HepG2 (cell line): ENCODE data around the gene NFATC1. TPM values are rescaled to one million over a fixed set of nuclear protein-coding genes. Genes with fewer than 3 reads are reported as not detected.

ENCODE experiments used
- ATAC-seq: fragments of 200-7000 bp; cut with Tn5 transposase; 3 replicates; pipeline ENCODE4 v1.9.1; 2020; ENCODE audit warnings: mild to moderate bottlenecking, moderate library complexity
- BruUV-seq: library from RNA; stranded (reverse); fragments of 400-500 nt; replicated peaks from 2 replicates; lab custom pipeline; 2021; lab: Mats Ljungman, UMichigan
- CTCF ChIA-PET: fragments of 300-600 bp; formaldehyde crosslinking; extraction: SDS; loops from one replicate; lab custom pipeline; 2021; ENCODE audit warnings: low total read pairs, inconsistent platforms, low intra/inter-chr PET ratio; lab: Yijun Ruan, JAX
- POLR2A ChIA-PET: fragments of 350-600 bp; sonication (Branson Sonifier 250); formaldehyde crosslinking; loops from one replicate; lab custom pipeline; 2020; ENCODE audit warnings: antibody characterized with exemption, inconsistent platforms; lab: Yijun Ruan, JAX
- DNase-seq: peaks from one replicate; pipeline ENCODE4 v3.0.0-alpha.2; 2015; ENCODE audit warnings: low spot score
- FAIRE-seq: peaks from 3 replicates; lab custom pipeline; 2011; peaks lifted over from hg19 to GRCh38; lab: Jason Lieb, UNC
- H2AFZ ChIP-seq: one replicate; pipeline ENCODE4 v1.6.1; 2011; ENCODE audit warnings: low read length, inconsistent platforms
- H3K27ac ChIP-seq: fragments of 300-600 bp; 3 replicates; pipeline ENCODE4 v1.8.0; 2011; ENCODE audit warnings: mixed run types, mild to moderate bottlenecking, mixed read lengths, low read length, inconsistent platforms; ENCODE audit not compliant: insufficient read depth; ENCODE audit errors: extremely low read length
- H3K27me3 ChIP-seq, 2 experiments: fragments of 200-600 bp in 1 of 2; 2 replicates in 1 of 2; 3 replicates in 1 of 2; pipeline versions ENCODE4 v1.6.0 to v1.8.0; 2011; ENCODE audit warnings: low read length in 2 of 2, mild to moderate bottlenecking in 2 of 2, moderate library complexity in 2 of 2, inconsistent platforms in 1 of 2; ENCODE audit not compliant: insufficient read depth in 2 of 2, control insufficient read depth in 1 of 2
- H3K36me3 ChIP-seq, 2 experiments: fragments of 200-600 bp in 1 of 2; replicated peaks in 1 of 2; 2 replicates in 1 of 2; 3 replicates in 1 of 2; pipeline versions ENCODE4 v1.5.1 to v1.8.0; 2011; ENCODE audit warnings: low read length in 2 of 2, inconsistent platforms in 1 of 2; ENCODE audit not compliant: insufficient read depth in 2 of 2, control insufficient read depth in 1 of 2
- H3K4me1 ChIP-seq: 2 replicates; pipeline ENCODE4 v1.5.1; 2012; ENCODE audit warnings: low read length, inconsistent platforms; ENCODE audit not compliant: insufficient read depth
- H3K4me2 ChIP-seq: 2 replicates; pipeline ENCODE4 v1.6.0; 2011; ENCODE audit warnings: low read depth, low read length, inconsistent platforms
- H3K4me3 ChIP-seq, 3 experiments: fragments of 200-600 bp in 1 of 3; sonication (generic), shearing (Covaris generic) in 1 of 3; replicated peaks in 1 of 3; 2 replicates each; pipeline ENCODE4 v1.5.1; 2011 to 2016; ENCODE audit warnings: low read length in 3 of 3, inconsistent platforms in 2 of 3, low read depth in 2 of 3, mild to moderate bottlenecking in 2 of 3, control low read depth in 1 of 3, mixed read lengths in 1 of 3; ENCODE audit not compliant: insufficient read depth in 1 of 3
- H3K79me2 ChIP-seq: one replicate; pipeline ENCODE4 v1.6.1; 2011; ENCODE audit warnings: low read length, inconsistent platforms; ENCODE audit not compliant: insufficient read depth
- H3K9ac ChIP-seq: 2 replicates; pipeline ENCODE4 v1.6.0; 2011; ENCODE audit warnings: mild to moderate bottlenecking, low read depth, low read length, inconsistent platforms; ENCODE audit not compliant: insufficient read depth
- H3K9me3 ChIP-seq: 2 replicates; pipeline ENCODE4 v1.5.1; 2012; ENCODE audit warnings: mild to moderate bottlenecking, low read length
- H4K20me1 ChIP-seq: 2 replicates; pipeline ENCODE4 v1.6.0; 2011; ENCODE audit warnings: inconsistent platforms, mild to moderate bottlenecking, low read length, moderate library complexity; ENCODE audit not compliant: insufficient read depth
- ADNP ChIP-seq: sonication (generic); formaldehyde crosslinking; IDR thresholded peaks from 2 replicates; pipeline ENCODE4 v1.4.0; 2020; ENCODE audit warnings: missing genetic modification reagents
- CBX1 ChIP-seq: IDR thresholded peaks from one replicate; pipeline ENCODE4 v1.6.1; 2016; ENCODE audit warnings: antibody characterized with exemption, low read depth
- FUBP1 ChIP-seq: sonication (generic); formaldehyde crosslinking; IDR thresholded peaks from 2 replicates; pipeline ENCODE4 v1.5.1; 2020; ENCODE audit warnings: missing genetic modification reagents, mild to moderate bottlenecking, borderline replicate concordance
- HES4 ChIP-seq: sonication (generic); formaldehyde crosslinking; IDR thresholded peaks from 2 replicates; pipeline ENCODE4 v1.9.0; 2021; ENCODE audit warnings: mild to moderate bottlenecking, missing genetic modification reagents, borderline replicate concordance
- JUND ChIP-seq: sonication (generic); formaldehyde crosslinking; IDR thresholded peaks from 2 replicates; pipeline ENCODE4 v1.8.0; 2022; ENCODE audit warnings: mild to moderate bottlenecking, missing genetic modification reagents
- NFIB ChIP-seq: sonication (generic); formaldehyde crosslinking; IDR thresholded peaks from 2 replicates; pipeline ENCODE4 v1.9.0; 2021; ENCODE audit warnings: missing genetic modification reagents, mild to moderate bottlenecking, borderline replicate concordance
- PHF20 ChIP-seq: sonication (generic); formaldehyde crosslinking; IDR thresholded peaks from 2 replicates; pipeline ENCODE4 v1.5.0; 2020; ENCODE audit warnings: mild to moderate bottlenecking, missing genetic modification reagents
- REPIN1 ChIP-seq: sonication (generic); formaldehyde crosslinking; IDR thresholded peaks from 2 replicates; pipeline ENCODE4 v1.8.0; 2022; ENCODE audit warnings: missing genetic modification reagents, low read depth, mild to moderate bottlenecking, borderline replicate concordance
- TRIM24 ChIP-seq: sonication (generic); formaldehyde crosslinking; IDR thresholded peaks from 2 replicates; pipeline ENCODE4 v1.8.0; 2022; ENCODE audit warnings: mild to moderate bottlenecking, missing genetic modification reagents
- USF2 ChIP-seq, 2 experiments: sonication (generic) in 1 of 2; formaldehyde crosslinking in 1 of 2; IDR thresholded peaks; 2 replicates each; pipeline versions ENCODE4 v1.5.1 to v1.6.1; 2011 to 2020; ENCODE audit warnings: borderline replicate concordance in 1 of 2, low read depth in 1 of 2, low read length in 1 of 2, mild to moderate bottlenecking in 1 of 2, missing genetic modification reagents in 1 of 2, moderate library complexity in 1 of 2
- ZNF563 ChIP-seq: sonication (generic); formaldehyde crosslinking; IDR thresholded peaks from 2 replicates; pipeline ENCODE4 v1.8.0; 2022; ENCODE audit warnings: mild to moderate bottlenecking, moderate library complexity, missing genetic modification reagents
- ZNF781 ChIP-seq: sonication (generic); formaldehyde crosslinking; IDR thresholded peaks from 2 replicates; pipeline ENCODE4 v1.5.1; 2020; ENCODE audit warnings: borderline replicate concordance, mild to moderate bottlenecking, missing genetic modification reagents; ENCODE audit errors: not compliant biosample characterization
- WGBS: methylation state at CpG from one replicate; pipeline ENCODE4 v1.1.6; 2017; ENCODE audit warnings: low lambda C conversion rate; 5-methylcytosine and 5-hydroxymethylcytosine counted together
- in situ Hi-C: cut with HindIII; loops from 2 replicates; pipeline ENCODE4 v1.10.0; 2017; ENCODE audit warnings: low pct_unique_long_range_greater_than_20kb; ENCODE audit not compliant: extremely low pct_ligation_motif_present
- intact Hi-C: fragments of 100-400 bp; cut with micrococcal nuclease; formaldehyde crosslinking; loops from one replicate; pipeline ENCODE4 v1.10.0; 2022; ENCODE audit not compliant: unreplicated experiment
- polyA plus RNA-seq, 8 experiments: library from polyadenylated mRNA; depleted of rRNA in 3 of 8; stranded (reverse) in 7 of 8; unstranded in 1 of 8; fragments of >200 nt; fragmentation: Illumina TruSeq in 4 of 8; extraction: Trizol in 4 of 8; gene quantifications; 2 replicates each; pipeline versions ENCODE4 v1.2.1 to v1.2.3, GENCODE V29; 2011 to 2016; ENCODE audit warnings: low read depth in 4 of 8, missing spikeins in 1 of 8, mixed read lengths in 1 of 8; ENCODE audit not compliant: insufficient read depth in 1 of 8
- total RNA-seq, 5 experiments: library from RNA; depleted of rRNA; stranded (reverse); fragments of >200 nt; fragmentation: Illumina TruSeq; extraction: Trizol; gene quantifications; 2 replicates each; pipeline ENCODE4 v1.2.3, GENCODE V29; 2016; ENCODE audit warnings: low read depth in 1 of 5
- TF ChIP-seq, protein P1 (sequence below): sonication (generic); formaldehyde crosslinking; conservative IDR thresholded peaks from 2 replicates; pipeline ENCODE4 v1.8.0; 2022; ENCODE audit warnings: low read depth, missing genetic modification reagents

NFATC1 gene
- total and polyA plus RNA-seq, 2 of the 13 experiments (the other 11 are each of a cell fraction or from before 2014, with no cell fraction given), result not detected

DNA sequence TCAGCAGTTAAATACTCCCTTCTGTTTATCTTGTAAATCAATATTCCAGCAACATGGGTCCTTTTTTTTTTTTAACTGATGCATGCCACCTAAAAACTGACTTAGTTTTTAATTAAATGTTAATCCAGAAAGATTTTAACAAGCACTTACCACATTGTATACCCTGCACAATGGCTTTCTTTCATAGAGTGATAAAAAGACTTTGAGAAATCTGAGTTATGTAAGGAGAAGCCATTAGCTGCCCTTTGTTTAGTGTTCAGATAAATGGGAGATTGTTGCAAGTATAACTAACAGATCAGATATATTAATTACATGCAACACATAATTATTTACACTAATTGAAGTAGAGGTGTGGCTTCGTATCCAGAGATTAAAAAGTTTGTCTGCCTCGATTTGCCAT lies 22.7 kb upstream of the NFATC1 start:
- Histone ChIP-seq H3K79me2 (no peaks in the 10 kb centered on the region), H2AFZ (no peak overlapping the region), H3K4me1 (no peaks in the 10 kb centered on the region), H3K4me3 (no peak overlapping the region)
- 97% methylated on average over 2 of the region's 2 CpGs for WGBS
- no TSS peak for BruUV-seq
- TF ChIP-seq JUND (CRISPR knock-in tag) (no peak), REPIN1 (CRISPR knock-in tag) (no peak), ZNF781 (CRISPR knock-in tag) (no peak)
- TF ChIP-seq, protein P1, sequence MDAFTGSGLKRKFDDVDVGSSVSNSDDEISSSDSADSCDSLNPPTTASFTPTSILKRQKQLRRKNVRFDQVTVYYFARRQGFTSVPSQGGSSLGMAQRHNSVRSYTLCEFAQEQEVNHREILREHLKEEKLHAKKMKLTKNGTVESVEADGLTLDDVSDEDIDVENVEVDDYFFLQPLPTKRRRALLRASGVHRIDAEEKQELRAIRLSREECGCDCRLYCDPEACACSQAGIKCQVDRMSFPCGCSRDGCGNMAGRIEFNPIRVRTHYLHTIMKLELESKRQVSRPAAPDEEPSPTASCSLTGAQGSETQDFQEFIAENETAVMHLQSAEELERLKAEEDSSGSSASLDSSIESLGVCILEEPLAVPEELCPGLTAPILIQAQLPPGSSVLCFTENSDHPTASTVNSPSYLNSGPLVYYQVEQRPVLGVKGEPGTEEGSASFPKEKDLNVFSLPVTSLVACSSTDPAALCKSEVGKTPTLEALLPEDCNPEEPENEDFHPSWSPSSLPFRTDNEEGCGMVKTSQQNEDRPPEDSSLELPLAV (CRISPR knock-in tag), result no peak
- TF ChIP-seq, all 625 proteins: peak for 0
- in situ Hi-C loops (no loop called here), intact Hi-C loops (no loop called here)
- ChIA-PET POLR2A (no interaction called here), CTCF (no interaction called here)
- Histone ChIP-seq H3K9me3 (no peaks in the 10 kb centered on the region), H3K9ac (no peak overlapping the region), H3K27me3 (no peaks in the 10 kb centered on the region), H3K4me2 (no peak overlapping the region), H4K20me1 (no peaks in the 10 kb centered on the region), H3K27ac (no peak overlapping the region), H3K36me3 (no peaks in the 10 kb centered on the region; a peak in 2 of 5 replicates)
- DNase-seq (no peak), FAIRE-seq (no peak), ATAC-seq (no peak)

GRCh38 chr18:79373736-79374135 lies 22.0 kb upstream of the NFATC1 start:
- H3K27ac ChIP-seq, result no peak overlapping the region
- ChIA-PET CTCF (no interaction called here), POLR2A (no interaction called here)
- no peak overlapping the region for H3K4me3 ChIP-seq
- H4K20me1 ChIP-seq, result no peaks in the 10 kb centered on the region
- no peaks in the 10 kb centered on the region for H3K9me3 ChIP-seq
- no peak overlapping the region for H2AFZ ChIP-seq
- intact Hi-C loops (no loop called here), in situ Hi-C loops (no loop called here)
- H3K27me3 ChIP-seq, result no peaks in the 10 kb centered on the region
- no TSS peak for BruUV-seq
- H3K36me3 ChIP-seq, result no peaks in the 10 kb centered on the region; a peak in 1 of 5 replicates
- H3K9ac ChIP-seq, result no peak overlapping the region
- no peak overlapping the region for H3K4me2 ChIP-seq
- no peaks in the 10 kb centered on the region for H3K4me1 ChIP-seq
- no peak for DNase-seq
- WGBS, result 96% methylated on average over 13 of the region's 17 CpGs
- H3K79me2 ChIP-seq, result no peaks in the 10 kb centered on the region
- ATAC-seq, result no peak
- no peak for FAIRE-seq
- no peak for TF ChIP-seq HES4 (CRISPR knock-in tag)
- TF ChIP-seq NFIB (CRISPR knock-in tag), result no peak
- no peak for TF ChIP-seq ADNP (CRISPR knock-in tag)
- no peak for TF ChIP-seq USF2 (IDR thresholded peaks at IDR 0.05; ENCODE audit: low read depth, low read length)
- TF ChIP-seq USF2 (CRISPR knock-in tag; IDR thresholded peaks at IDR 0.05; ENCODE audit: borderline replicate concordance), result no peak
- TF ChIP-seq FUBP1, result no peak
- no peak for TF ChIP-seq CBX1
- no peak for TF ChIP-seq TRIM24 (CRISPR knock-in tag)
- TF ChIP-seq PHF20, result no peak
- TF ChIP-seq ZNF563 (CRISPR knock-in tag), result no peak
